Stimulated activated CD8-positive, alpha-beta memory T cell treated with anti-CD3 and anti-CD28 coated beads, Interleukin-15, amount 100 ng/mL, for 24 hours (primary cell): ENCODE results near the gene OR10A7.
"Not testable (repeated sequence)": the region's sequence is repeated elsewhere in the genome, so short reads cannot be mapped to it uniquely, and the experiment has no call there.

Experiments used
- DNase-seq: peaks from one replicate; pipeline ENCODE4 v3.0.0-alpha.2; 2020; ENCODE audit warnings: low read depth

The OR10A7 gene, protein sequence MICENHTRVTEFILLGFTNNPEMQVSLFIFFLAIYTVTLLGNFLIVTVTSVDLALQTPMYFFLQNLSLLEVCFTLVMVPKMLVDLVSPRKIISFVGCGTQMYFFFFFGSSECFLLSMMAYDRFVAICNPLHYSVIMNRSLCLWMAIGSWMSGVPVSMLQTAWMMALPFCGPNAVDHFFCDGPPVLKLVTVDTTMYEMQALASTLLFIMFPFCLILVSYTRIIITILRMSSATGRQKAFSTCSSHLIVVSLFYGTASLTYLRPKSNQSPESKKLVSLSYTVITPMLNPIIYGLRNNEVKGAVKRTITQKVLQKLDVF

DNA sequence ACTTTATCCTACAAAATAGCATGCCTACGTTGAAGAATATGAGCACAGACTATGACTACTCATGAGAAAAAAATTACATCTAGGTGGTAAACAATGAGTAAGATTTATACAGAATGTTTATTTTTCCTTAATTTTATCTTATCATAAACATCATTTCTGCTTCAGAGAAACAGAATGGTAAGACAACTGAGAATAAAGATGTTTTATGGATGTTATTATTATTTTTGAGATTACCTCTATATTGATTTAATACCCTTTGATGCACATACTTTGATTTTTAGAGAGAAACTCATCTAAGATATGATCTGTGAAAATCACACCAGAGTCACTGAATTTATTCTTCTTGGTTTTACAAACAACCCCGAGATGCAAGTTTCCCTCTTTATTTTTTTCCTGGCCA is at the start of gene OR10A7:
TSS of gene OR10A7 (plus strand) at position 301 of the 400 bp plus-strand sequence. CDS start at position 301, 0 bp downstream.
- no peak for DNase-seq

DNA sequence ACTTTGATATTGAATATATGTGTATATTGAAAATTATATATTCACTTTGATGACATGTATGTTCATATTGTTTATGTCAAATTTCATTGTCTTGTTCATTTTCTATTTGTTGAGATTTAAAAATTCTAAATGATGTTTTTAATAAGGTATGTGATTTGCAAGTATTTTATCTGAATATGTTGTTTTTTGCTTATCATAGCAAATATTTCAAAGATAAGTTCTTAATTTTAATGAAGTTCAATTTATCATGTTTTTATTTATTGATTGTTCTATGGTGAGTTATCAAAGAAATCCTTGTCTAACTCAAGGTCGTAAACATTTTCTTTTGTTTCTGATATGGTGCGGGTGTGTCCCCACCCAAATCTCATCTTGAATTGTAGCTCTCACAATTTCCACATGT is 49.4 kb upstream of the OR10A7 start:
- DNase-seq = no peak

GRCh38 chr12:55171846-55172245 is 49.0 kb upstream of the OR10A7 start:
- not testable (repeated sequence) for DNase-seq

DNA sequence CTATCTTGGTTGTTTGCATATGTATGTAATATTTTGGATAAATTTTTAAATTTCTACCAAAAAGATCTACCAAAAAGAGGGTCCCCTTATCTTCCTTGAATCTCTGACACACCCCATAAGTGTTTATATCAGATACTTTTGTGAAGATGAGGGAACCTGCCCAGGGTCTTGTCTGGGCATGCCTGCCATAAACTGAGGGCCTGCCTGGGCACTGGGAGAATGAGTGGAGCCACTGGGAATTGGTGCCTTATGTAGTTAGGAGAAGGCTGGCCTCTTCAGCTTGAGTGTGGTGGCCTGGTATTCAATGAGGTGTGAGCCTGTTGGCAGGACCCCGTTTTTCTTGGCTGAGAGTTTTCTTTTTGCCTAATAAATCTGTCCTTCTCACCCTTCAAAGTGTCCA is 48.1 kb upstream of the OR10A7 start:
- DNase-seq = no peak

GRCh38 chr12:55173456-55173855 is 47.4 kb upstream of the OR10A7 start:
- DNase-seq = no peak

GRCh38 chr12:55188573-55188972 is 32.3 kb upstream of the OR10A7 start:
- DNase-seq = no peak

DNA sequence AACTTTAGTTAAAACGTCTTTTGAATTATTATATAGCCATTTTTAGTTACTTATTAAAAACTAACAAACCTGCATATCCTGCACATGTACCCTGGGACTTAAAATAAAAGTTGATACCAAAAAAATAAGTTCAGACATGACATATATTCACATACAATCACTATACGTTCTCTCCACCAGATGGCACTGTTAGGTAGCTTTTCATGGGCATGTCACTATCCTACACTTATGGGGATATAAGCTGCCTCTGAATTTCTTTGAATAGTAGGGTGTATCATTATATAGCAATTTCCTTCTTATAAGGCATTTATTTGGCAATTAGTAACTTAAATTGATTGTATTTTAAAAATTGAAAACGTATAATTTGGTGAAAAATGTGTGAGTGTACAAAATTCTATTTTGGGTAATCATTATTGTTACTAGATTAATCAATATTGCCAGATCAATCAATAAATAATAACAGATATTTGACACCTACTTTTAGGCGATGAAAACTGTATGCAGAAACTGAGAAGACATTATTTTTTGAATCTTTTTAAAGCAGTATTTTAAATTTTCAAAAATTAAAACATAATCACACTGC is 31.8 kb upstream of the OR10A7 start:
- no peak for DNase-seq

DNA sequence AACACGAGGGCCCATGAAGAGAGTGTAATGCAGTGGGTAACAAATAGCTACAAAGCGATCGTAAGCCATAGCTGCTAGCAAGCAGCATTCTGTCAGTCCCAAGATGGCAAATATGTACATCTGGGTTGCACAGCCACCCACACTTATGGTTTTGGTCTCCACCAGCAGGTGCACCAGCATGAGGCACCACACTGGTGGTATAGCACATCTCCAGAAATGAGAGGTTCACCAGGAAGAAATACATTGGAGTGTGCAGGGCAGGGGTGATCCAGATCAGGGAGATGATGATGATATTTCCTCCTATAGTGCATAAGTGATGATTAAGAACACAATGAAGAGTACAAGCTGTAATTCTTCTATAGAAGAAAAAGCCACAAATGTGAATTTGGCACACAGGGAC is 26.4 kb upstream of the OR10A7 start:
- no peak for DNase-seq

DNA sequence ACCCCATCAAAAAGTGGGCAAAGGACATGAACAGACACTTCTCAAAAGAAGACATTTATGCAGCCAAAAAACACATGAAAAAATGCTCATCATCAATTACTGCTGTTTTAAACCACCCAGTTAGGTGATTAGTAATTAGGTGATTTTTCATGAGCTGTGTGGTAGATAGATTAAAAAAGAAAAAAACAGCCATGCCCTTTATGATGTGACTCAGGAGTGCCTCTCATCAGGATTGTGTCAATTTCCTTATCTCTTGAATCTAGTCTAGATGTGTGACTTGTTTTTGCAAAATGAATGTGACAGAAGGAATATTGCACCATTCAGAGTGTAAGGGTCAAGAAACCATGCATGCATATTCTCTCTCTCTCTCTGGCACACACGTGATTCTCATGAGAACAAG is 5.7 kb downstream of the OR10A7 start:
- DNase-seq = no peak

DNA sequence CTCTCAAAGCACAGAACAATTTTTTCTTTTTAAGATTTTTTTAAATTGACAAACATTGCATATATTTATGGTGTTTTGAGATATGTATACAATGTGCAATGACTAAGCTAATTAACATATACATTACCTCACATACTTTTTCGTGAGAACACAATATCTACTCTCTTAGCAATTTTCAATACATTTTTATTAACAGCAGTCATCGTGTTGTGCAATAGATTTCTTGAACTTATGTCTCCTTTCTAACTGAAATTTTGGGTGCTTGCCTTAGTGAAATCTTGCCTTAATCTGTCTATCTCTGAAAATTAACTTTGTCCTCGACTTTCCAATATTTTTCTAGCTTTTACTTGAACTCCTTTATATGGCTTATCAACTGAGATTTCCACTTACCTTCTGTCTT is 6.8 kb downstream of the OR10A7 start:
- DNase-seq = no peak

GRCh38 chr12:55244309-55244708 is 23.5 kb downstream of the OR10A7 start, which contains the start of gene OR6C74:
TSS of gene OR6C74 (plus strand) at chr12:55244609. CDS start at chr12:55247288, 2,679 bp downstream.
- no peak for DNase-seq

GRCh38 chr12:55246159-55246558 is 25.3 kb downstream of the OR10A7 start:
- DNase-seq = no peak

- no peak for DNase-seq
Measured at GRCh38 chr12:55250944-55251343, 30.1 kb downstream of the OR10A7 start.

DNA sequence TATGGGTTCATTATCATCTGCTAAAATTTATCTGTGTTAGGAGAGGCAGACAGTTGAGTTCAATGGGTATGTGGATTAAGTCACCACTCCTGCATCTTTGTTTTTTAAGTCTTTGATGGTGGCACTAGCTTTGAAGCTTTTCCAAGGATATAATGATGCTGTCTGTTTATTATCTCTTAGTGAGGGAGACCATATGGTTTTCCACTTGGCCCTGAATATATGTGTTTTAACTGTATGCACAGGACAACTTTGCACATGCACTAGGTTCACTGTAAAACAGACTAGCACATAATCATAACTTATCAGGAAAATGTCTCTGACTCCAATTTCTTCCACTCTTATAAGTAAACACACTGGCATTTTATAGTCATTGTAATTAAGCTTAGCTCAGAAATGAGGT is 32.5 kb downstream of the OR10A7 start:
- no peak for DNase-seq

DNA sequence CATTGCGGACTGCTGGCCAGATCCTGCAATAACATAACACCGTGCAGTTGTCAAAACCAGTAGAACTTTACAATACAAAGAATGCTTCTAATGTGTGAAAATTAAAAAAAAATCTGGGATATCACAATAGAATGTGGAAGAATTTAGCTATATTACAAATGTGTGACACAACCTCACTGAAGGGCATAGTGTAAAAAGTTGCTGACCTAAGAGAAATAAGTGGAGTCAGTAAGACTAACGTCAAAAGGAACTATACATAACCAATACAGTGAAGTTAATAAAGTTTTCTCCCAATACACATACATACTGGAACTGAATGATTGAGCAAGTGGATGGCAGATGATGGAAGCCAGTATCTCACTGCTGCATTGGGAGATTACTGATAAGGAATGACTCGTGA is 36.0 kb downstream of the OR10A7 start:
- DNase-seq = no peak

DNA sequence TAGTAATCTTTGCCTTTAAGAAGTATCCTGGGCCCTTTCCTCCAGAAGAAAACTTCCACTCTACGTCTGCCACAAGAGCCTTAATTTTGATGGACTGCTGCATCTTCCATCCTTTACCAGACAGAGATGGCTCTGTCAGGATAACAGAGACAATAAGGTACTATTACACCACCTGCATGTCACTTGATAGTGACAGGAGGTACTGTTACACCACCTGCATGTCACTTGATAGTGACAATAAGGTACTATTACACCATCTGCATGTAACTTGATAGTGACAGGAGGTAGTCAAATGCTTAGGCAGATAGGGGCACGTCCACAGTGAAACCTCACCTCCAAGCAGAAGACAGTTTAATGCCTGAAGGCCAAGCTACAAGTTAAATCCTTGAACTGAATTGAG is 37.5 kb downstream of the OR10A7 start:
- no peak for DNase-seq
